Measurements from ENCODE around the gene STXBP4. TPM values are rescaled to one million over a fixed set of nuclear protein-coding genes. Genes with fewer than 3 reads are reported as not detected.

Gene STXBP4
- total RNA-seq, 1 experiment from 2014 or later, result 12.0 TPM

DNA sequence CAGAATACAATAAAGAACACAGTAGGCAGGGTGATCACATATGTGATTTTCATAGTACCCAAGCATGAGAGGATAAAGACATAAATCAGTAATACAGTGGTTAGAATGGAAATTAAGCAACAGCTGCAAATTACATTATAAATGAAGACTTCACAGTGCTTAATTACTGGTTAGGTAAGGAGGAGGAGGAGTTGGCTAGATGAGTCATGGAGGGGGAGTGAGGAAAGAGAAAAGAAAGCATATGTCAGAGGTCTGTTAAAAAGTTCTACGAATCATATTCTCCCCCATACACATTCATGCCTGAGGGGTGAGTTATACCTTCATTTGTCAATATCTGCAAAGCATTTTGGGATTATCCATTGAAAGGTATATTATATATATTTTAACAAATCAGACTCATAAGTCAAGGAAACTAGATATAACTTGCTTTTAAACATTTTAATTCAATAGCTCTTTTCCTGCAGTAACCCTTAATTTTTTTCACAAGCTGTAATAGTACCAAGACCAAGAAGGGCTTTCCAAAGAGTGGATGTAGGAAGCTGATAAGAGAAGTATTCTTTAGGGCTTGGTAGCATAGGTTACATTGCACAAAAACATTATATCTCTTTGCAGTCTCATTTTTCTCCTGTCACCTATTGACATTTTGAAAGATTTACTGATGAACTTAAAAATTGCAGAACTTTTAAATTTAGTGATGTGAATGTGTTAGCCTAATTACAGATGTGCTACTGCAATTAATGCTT lies 99.3 kb downstream of the STXBP4 start:
- POLR2A ChIA-PET (ENCODE audit: unreplicated experiment), result no interaction called here
- H3K27me3 ChIP-seq (ENCODE audit: insufficient read depth, low read depth), result no peaks in the 10 kb centered on the region
- H3K79me2 ChIP-seq (ENCODE audit: low read depth), result no peaks in the 10 kb centered on the region
- peaks cover 5% of the 10 kb centered on the region for H3F3A ChIP-seq (ENCODE audit: insufficient read depth, low read depth)
- no peaks in the 10 kb centered on the region for H3K36me3 ChIP-seq (ENCODE audit: low read depth)
- H2AFZ ChIP-seq, result no peak overlapping the region
- no peak overlapping the region for H3K4me2 ChIP-seq
- H3K27ac ChIP-seq, result no peak overlapping the region
- H3K4me1 ChIP-seq (replicated peaks; ENCODE audit: insufficient read depth), result peaks cover 8% of the 10 kb centered on the region; the same call in 1 of the 2 replicates
- no peak for DNase-seq
- no peaks in the 10 kb centered on the region for H3K9me3 ChIP-seq (ENCODE audit: insufficient read depth, low read depth)
- H4K20me1 ChIP-seq (ENCODE audit: insufficient read depth), result no peaks in the 10 kb centered on the region
- no peaks in the 10 kb centered on the region for H3K9me2 ChIP-seq (ENCODE audit: insufficient read depth)
- H3K4me3 ChIP-seq, result no peak overlapping the region
- TF ChIP-seq, protein P1, sequence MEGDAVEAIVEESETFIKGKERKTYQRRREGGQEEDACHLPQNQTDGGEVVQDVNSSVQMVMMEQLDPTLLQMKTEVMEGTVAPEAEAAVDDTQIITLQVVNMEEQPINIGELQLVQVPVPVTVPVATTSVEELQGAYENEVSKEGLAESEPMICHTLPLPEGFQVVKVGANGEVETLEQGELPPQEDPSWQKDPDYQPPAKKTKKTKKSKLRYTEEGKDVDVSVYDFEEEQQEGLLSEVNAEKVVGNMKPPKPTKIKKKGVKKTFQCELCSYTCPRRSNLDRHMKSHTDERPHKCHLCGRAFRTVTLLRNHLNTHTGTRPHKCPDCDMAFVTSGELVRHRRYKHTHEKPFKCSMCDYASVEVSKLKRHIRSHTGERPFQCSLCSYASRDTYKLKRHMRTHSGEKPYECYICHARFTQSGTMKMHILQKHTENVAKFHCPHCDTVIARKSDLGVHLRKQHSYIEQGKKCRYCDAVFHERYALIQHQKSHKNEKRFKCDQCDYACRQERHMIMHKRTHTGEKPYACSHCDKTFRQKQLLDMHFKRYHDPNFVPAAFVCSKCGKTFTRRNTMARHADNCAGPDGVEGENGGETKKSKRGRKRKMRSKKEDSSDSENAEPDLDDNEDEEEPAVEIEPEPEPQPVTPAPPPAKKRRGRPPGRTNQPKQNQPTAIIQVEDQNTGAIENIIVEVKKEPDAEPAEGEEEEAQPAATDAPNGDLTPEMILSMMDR (conservative IDR thresholded peaks at IDR 0.05), result no peak
- no peak for TF ChIP-seq EZH2 (IDR thresholded peaks at IDR 0.05; ENCODE audit: low read depth)
- intact Hi-C loops (cut with micrococcal nuclease; ENCODE audit: unreplicated experiment), result no loop called here
- CTCF ChIA-PET, result no interaction called here
- BruUV-seq (replicated peaks), result no TSS peak

DNA sequence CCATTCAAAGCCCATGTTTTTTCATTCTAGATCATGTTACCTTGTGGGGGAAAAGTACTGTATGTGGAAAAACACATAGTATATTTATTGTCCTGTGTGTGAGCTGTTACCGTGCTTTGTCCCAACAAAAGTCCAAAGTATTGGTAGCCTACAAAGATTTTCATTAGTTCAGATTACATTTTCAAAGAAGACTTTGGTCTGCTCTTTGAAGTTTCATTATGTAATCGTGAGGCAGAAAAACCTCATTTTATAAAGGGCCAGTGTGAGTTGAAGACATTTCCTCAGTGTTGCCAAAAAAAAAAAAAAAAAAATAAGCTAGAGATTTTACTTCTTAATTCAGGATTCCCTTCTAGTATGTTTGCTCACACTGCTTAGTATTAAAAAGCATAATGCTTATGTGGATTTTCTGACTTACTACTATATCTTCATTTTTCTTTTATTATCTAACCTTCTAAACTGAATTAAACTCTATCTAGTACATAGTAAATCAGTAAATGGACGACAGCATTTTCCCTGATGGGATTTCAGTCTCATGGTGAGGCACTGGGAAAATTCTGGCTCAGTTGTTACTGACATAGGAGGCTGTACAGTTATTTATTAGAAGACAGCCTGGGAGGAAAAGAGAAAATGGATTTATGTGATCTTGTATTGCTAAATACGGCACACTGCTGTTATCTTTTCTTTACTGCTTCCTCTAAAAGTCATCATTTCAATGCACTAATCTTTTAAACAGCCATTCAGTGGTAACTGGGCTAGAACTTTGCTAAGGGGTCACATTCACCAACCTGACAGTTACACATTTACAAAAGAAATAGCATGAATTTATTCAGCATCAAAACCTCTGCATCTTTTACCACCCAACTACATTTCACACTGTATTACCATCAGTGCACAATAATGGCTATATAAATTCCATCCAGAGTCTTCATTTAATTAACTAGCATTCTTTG lies 100.6 kb downstream of the STXBP4 start:
- no peak for DNase-seq
- intact Hi-C loops (cut with micrococcal nuclease; ENCODE audit: unreplicated experiment), result no loop called here
- ChIA-PET CTCF (no interaction called here), POLR2A (ENCODE audit: unreplicated experiment) (no interaction called here)
- Histone ChIP-seq H3K4me2 (no peak overlapping the region), H3K27me3 (ENCODE audit: insufficient read depth, low read depth) (no peaks in the 10 kb centered on the region), H3K79me2 (ENCODE audit: low read depth) (no peaks in the 10 kb centered on the region), H4K20me1 (ENCODE audit: insufficient read depth) (no peaks in the 10 kb centered on the region), H3K36me3 (ENCODE audit: low read depth) (no peaks in the 10 kb centered on the region), H2AFZ (no peak overlapping the region), H3F3A (ENCODE audit: insufficient read depth, low read depth) (no peaks in the 10 kb centered on the region), H3K27ac (no peak overlapping the region), H3K9me2 (ENCODE audit: insufficient read depth) (no peaks in the 10 kb centered on the region; the same call in 1 of the 2 replicates), H3K4me1 (replicated peaks; ENCODE audit: insufficient read depth) (no peaks in the 10 kb centered on the region), H3K9me3 (ENCODE audit: insufficient read depth, low read depth) (no peaks in the 10 kb centered on the region), H3K4me3 (no peak overlapping the region)
- BruUV-seq (replicated peaks), result no TSS peak
- TF ChIP-seq, protein P1 (conservative IDR thresholded peaks at IDR 0.05), result no peak
- no peak for TF ChIP-seq EZH2 (IDR thresholded peaks at IDR 0.05; ENCODE audit: low read depth)

DNA sequence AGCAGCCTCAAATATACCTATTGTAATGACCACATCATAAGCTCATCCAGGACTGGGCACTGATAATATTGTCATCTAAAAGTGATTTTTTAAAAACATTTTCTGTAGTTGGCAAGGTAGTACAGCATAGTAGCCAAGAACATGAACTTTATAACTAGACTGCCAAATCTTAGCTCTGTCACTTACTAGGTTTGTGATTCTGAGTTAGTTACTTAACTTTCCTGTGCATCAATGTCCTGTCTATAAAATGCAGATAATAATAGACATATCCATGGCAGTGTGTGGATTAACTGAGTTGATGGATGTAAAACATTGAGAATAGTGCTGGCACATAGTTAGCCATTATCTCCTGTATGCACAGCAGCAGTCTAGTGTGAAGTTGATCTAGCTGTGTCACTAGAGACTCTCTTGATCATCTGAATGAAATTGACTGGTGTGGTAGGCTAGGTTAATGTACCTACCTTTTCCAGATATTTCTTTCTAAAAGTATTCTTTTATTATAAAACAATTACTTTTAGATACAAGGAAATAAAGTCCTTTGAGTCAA lies 101.5 kb downstream of the STXBP4 start:
- POLR2A ChIA-PET (ENCODE audit: unreplicated experiment), result no interaction called here
- Histone ChIP-seq H3K9me3 (ENCODE audit: insufficient read depth, low read depth) (no peaks in the 10 kb centered on the region), H2AFZ (no peak overlapping the region), H3K4me2 (no peak overlapping the region), H3K4me3 (no peak overlapping the region), H3F3A (ENCODE audit: insufficient read depth, low read depth) (no peaks in the 10 kb centered on the region), H3K79me2 (ENCODE audit: low read depth) (no peaks in the 10 kb centered on the region), H3K27me3 (ENCODE audit: insufficient read depth, low read depth) (no peaks in the 10 kb centered on the region), H3K27ac (no peak overlapping the region), H3K9me2 (ENCODE audit: insufficient read depth) (no peaks in the 10 kb centered on the region; the same call in 1 of the 2 replicates), H4K20me1 (ENCODE audit: insufficient read depth) (no peaks in the 10 kb centered on the region), H3K36me3 (ENCODE audit: low read depth) (no peaks in the 10 kb centered on the region), H3K4me1 (replicated peaks; ENCODE audit: insufficient read depth) (no peaks in the 10 kb centered on the region)
- CTCF ChIA-PET, result no interaction called here
- BruUV-seq (replicated peaks), result no TSS peak
- intact Hi-C loops (cut with micrococcal nuclease; ENCODE audit: unreplicated experiment), result no loop called here
- TF ChIP-seq, protein P1 (conservative IDR thresholded peaks at IDR 0.05), result no peak
- no peak for TF ChIP-seq EZH2 (IDR thresholded peaks at IDR 0.05; ENCODE audit: low read depth)
- no peak for DNase-seq
